ENCODE data around the gene APOC3. TPM values are rescaled to one million over a fixed set of nuclear protein-coding genes. Genes with fewer than 3 reads are reported as not detected.

Gene APOC3
- total RNA-seq, 1 experiment from 2014 or later = 2.5 TPM

DNA sequence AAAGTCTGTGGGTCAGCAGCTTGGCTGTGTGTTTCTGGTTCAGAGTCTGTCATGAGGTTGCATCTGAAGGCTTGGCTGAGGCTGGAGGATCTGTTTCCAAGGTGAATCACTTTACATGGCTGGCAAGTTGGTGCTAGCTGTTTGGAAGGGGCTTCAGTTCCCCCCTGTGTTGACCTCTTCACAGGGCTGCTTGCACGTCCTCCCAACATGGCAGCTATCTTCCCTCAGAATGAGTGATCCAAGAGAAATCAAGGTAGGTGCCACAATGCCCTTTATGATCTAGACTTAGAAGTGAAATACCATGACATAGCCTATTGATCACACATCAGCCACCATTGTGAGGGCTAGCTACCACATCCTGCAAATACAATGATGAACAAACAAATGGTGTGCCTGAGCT is 16.5 kb upstream of the APOC3 start:
- no peak overlapping the region for H3K27ac Mint-ChIP-seq
- no peaks in the 10 kb centered on the region for H3K27me3 Mint-ChIP-seq (ENCODE audit: low read depth)
- DNase-seq (ENCODE audit: low spot score) = no peak

GRCh38 chr11:116813781-116814471 is 15.8 kb upstream of the APOC3 start:
- ChIA-PET CTCF (interaction anchor here (0.6 to 1.8 kb wide), 3 partner anchors 22 to 325 kb away, joined by 3 to 14 read pairs (median 5); partner anchors contain the start of gene APOA5), POLR2A (no interaction called here)
- 0 out of 2 replicates have a peak, but pooled peaks have one; percentile 20 for TF ChIP-seq GABPB1 (CRISPR knock-in tag; IDR thresholded peaks at IDR 0.05)
- no peak for TF ChIP-seq FOXP1 (CRISPR knock-in tag; IDR thresholded peaks at IDR 0.05; ENCODE audit: borderline replicate concordance)
- ATAC-seq (no peak), DNase-seq (ENCODE audit: low spot score) (no peak)
- Mint-ChIP-seq H3K36me3 (no peaks in the 10 kb centered on the region), H3K4me3 (no peak overlapping the region), H3K27ac (no peak overlapping the region), H3K27me3 (ENCODE audit: low read depth) (no peaks in the 10 kb centered on the region), H3K9me3 (no peaks in the 10 kb centered on the region), H3K4me1 (no peaks in the 10 kb centered on the region)

More for the DNA sequence above, 16.5 kb upstream of the APOC3 start:
- Mint-ChIP-seq H3K4me1 (no peaks in the 10 kb centered on the region), H3K4me3 (no peak overlapping the region), H3K9me3 (no peaks in the 10 kb centered on the region), H3K36me3 (no peaks in the 10 kb centered on the region)
- ATAC-seq = no peak
- CTCF ChIA-PET = interaction anchor here (0.6 to 1.8 kb wide), 3 partner anchors 22 to 326 kb away, joined by 3 to 14 read pairs (median 5); partner anchors contain the start of gene APOA5
- POLR2A ChIA-PET = no interaction called here
- no peak for TF ChIP-seq ELF4 (CRISPR knock-in tag; IDR thresholded peaks at IDR 0.05; ENCODE audit: low read depth)
- TF ChIP-seq RELA (CRISPR knock-in tag; IDR thresholded peaks at IDR 0.05; ENCODE audit: borderline replicate concordance) = no peak
- TF ChIP-seq SP1 (CRISPR knock-in tag; conservative IDR thresholded peaks at IDR 0.05) = no peak
- no peak for TF ChIP-seq SOX15 (CRISPR knock-in tag; IDR thresholded peaks at IDR 0.05)

DNA sequence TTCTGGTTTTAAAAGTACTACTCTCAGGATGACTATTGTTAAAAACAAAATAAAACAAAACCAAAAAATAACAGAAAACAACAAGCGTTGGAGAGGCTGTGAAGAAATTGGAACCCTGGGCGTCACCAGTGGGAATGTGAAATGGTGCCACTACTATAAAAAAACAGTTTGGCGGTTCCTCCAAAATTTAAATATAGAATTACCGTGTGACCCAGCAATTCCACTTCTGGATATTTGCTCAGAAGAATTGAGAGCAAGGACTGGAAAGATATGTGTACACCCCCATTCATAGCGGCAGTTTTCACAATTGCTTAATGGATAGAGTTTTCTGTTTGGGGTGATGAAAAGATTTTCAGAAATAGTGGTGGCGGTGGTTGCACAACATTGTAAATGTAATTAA is 15.2 kb upstream of the APOC3 start:
- H3K9me3 Mint-ChIP-seq = no peaks in the 10 kb centered on the region

GRCh38 chr11:116819049-116819448 is 10.7 kb upstream of the APOC3 start:
- ATAC-seq (no peak), DNase-seq (ENCODE audit: low spot score) (no peak)
- H3K9me3 Mint-ChIP-seq = no peaks in the 10 kb centered on the region
- H3K36me3 Mint-ChIP-seq = no peaks in the 10 kb centered on the region
- no peak overlapping the region for H3K4me3 Mint-ChIP-seq
- no peaks in the 10 kb centered on the region for H3K4me1 Mint-ChIP-seq
- ChIA-PET CTCF (interaction anchor here (1.1 to 3.8 kb wide), 3 partner anchors 17 to 87 kb away, joined by 3 to 21 read pairs (median 3); partner anchors contain the start of gene APOA5), POLR2A (no interaction called here)
- H3K27ac Mint-ChIP-seq = no peak overlapping the region
- H3K27me3 Mint-ChIP-seq (ENCODE audit: low read depth) = no peaks in the 10 kb centered on the region
- TF ChIP-seq FOXK1 (CRISPR knock-in tag; IDR thresholded peaks at IDR 0.05) (no peak), ZNF671 (CRISPR knock-in tag; IDR thresholded peaks at IDR 0.05) (no peak), NFE2L1 (CRISPR knock-in tag; IDR thresholded peaks at IDR 0.05) (no peak), GRHL2 (CRISPR knock-in tag; IDR thresholded peaks at IDR 0.05; ENCODE audit: insufficient replicate concordance, severe bottlenecking) (no peak), ZBTB43 (CRISPR knock-in tag; IDR thresholded peaks at IDR 0.05) (no peak)
- TF ChIP-seq, protein P1, sequence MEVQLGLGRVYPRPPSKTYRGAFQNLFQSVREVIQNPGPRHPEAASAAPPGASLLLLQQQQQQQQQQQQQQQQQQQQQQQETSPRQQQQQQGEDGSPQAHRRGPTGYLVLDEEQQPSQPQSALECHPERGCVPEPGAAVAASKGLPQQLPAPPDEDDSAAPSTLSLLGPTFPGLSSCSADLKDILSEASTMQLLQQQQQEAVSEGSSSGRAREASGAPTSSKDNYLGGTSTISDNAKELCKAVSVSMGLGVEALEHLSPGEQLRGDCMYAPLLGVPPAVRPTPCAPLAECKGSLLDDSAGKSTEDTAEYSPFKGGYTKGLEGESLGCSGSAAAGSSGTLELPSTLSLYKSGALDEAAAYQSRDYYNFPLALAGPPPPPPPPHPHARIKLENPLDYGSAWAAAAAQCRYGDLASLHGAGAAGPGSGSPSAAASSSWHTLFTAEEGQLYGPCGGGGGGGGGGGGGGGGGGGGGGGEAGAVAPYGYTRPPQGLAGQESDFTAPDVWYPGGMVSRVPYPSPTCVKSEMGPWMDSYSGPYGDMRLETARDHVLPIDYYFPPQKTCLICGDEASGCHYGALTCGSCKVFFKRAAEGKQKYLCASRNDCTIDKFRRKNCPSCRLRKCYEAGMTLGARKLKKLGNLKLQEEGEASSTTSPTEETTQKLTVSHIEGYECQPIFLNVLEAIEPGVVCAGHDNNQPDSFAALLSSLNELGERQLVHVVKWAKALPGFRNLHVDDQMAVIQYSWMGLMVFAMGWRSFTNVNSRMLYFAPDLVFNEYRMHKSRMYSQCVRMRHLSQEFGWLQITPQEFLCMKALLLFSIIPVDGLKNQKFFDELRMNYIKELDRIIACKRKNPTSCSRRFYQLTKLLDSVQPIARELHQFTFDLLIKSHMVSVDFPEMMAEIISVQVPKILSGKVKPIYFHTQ (CRISPR knock-in tag; IDR thresholded peaks at IDR 0.05) = no peak
- TF ChIP-seq, protein P2, sequence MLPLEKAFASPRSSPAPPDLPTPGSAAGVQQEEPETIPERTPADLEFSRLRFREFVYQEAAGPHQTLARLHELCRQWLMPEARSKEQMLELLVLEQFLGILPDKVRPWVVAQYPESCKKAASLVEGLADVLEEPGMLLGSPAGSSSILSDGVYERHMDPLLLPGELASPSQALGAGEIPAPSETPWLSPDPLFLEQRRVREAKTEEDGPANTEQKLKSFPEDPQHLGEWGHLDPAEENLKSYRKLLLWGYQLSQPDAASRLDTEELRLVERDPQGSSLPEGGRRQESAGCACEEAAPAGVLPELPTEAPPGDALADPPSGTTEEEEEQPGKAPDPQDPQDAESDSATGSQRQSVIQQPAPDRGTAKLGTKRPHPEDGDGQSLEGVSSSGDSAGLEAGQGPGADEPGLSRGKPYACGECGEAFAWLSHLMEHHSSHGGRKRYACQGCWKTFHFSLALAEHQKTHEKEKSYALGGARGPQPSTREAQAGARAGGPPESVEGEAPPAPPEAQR (CRISPR knock-in tag; IDR thresholded peaks at IDR 0.05) = no peak

More for the DNA sequence above, 15.2 kb upstream of the APOC3 start:
- POLR2A ChIA-PET = interaction anchor here (0.7 kb wide), 1 partner anchor 59 kb away, joined by 3 read pairs; no protein-coding TSS in a partner anchor
- Mint-ChIP-seq H3K4me1 (no peaks in the 10 kb centered on the region), H3K27me3 (ENCODE audit: low read depth) (no peaks in the 10 kb centered on the region), H3K4me3 (no peak overlapping the region), H3K27ac (no peak overlapping the region), H3K36me3 (no peaks in the 10 kb centered on the region)
- ATAC-seq (no peak), DNase-seq (ENCODE audit: low spot score) (no peak)
- TF ChIP-seq FOXP4 (CRISPR knock-in tag; IDR thresholded peaks at IDR 0.05) = no peak
- no peak for TF ChIP-seq ZNF138 (CRISPR knock-in tag; conservative IDR thresholded peaks at IDR 0.05)
- CTCF ChIA-PET = no interaction called here

All from WTC11 (cell line).